ENCODE results near the gene LRWD1.

The LRWD1 gene

DNA sequence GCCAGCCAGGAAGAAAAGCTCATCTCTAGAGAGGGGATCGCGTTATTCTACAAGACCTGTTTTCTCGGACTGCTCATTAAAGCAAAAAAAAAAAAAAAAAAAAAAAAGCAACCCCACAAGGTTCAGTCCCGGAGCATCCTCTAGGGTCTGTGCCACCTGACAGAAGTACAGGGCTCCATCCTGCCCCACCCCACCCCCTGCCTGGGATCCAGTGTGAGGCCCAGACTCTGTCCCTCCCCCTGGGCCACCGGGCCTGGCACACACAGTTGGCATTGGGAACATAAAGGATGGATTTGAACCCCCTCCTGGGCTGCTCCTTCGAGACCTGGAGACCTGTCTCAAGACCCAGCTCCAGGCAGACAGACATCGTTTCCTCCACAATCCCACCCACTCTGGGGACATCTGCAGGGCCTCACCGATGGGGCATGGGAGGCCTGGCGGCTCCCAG lies 30.7 kb upstream of the LRWD1 start (continued):
- TF ChIP-seq, protein P1, sequence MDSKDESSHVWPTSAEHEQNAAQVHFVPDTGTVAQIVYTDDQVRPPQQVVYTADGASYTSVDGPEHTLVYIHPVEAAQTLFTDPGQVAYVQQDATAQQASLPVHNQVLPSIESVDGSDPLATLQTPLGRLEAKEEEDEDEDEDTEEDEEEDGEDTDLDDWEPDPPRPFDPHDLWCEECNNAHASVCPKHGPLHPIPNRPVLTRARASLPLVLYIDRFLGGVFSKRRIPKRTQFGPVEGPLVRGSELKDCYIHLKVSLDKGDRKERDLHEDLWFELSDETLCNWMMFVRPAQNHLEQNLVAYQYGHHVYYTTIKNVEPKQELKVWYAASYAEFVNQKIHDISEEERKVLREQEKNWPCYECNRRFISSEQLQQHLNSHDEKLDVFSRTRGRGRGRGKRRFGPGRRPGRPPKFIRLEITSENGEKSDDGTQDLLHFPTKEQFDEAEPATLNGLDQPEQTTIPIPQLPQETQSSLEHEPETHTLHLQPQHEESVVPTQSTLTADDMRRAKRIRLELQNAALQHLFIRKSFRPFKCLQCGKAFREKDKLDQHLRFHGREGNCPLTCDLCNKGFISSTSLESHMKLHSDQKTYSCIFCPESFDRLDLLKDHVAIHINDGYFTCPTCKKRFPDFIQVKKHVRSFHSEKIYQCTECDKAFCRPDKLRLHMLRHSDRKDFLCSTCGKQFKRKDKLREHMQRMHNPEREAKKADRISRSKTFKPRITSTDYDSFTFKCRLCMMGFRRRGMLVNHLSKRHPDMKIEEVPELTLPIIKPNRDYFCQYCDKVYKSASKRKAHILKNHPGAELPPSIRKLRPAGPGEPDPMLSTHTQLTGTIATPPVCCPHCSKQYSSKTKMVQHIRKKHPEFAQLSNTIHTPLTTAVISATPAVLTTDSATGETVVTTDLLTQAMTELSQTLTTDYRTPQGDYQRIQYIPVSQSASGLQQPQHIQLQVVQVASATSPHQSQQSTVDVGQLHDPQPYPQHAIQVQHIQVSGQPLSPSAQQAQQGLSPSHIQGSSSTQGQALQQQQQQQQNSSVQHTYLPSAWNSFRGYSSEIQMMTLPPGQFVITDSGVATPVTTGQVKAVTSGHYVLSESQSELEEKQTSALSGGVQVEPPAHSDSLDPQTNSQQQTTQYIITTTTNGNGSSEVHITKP (tag by site-specific recombination; IDR thresholded peaks at IDR 0.05) = peak; percentile 77
- TF ChIP-seq ZNF37A (tag by site-specific recombination; IDR thresholded peaks at IDR 0.05) (no peak), ZNF621 (tag by site-specific recombination; IDR thresholded peaks at IDR 0.05) (no peak), MEIS1 (CRISPR knock-in tag; IDR thresholded peaks at IDR 0.05; ENCODE audit: borderline replicate concordance) (no peak), ZXDB (tag by site-specific recombination; IDR thresholded peaks at IDR 0.05) (peak; percentile 6; the same call in 1 of the 2 replicates), KLF7 (tag by site-specific recombination; IDR thresholded peaks at IDR 0.05; ENCODE audit: borderline replicate concordance) (no peak), ZNF157 (tag by site-specific recombination; IDR thresholded peaks at IDR 0.05) (no peak), KLF8 (tag by site-specific recombination; IDR thresholded peaks at IDR 0.05) (no peak), GLIS2 (tag by site-specific recombination; IDR thresholded peaks at IDR 0.05) (0 out of 2 replicates have a peak, but pooled peaks have one; percentile 2), ZNF544 (tag by site-specific recombination; IDR thresholded peaks at IDR 0.05) (no peak)
- TF ChIP-seq, protein P2, sequence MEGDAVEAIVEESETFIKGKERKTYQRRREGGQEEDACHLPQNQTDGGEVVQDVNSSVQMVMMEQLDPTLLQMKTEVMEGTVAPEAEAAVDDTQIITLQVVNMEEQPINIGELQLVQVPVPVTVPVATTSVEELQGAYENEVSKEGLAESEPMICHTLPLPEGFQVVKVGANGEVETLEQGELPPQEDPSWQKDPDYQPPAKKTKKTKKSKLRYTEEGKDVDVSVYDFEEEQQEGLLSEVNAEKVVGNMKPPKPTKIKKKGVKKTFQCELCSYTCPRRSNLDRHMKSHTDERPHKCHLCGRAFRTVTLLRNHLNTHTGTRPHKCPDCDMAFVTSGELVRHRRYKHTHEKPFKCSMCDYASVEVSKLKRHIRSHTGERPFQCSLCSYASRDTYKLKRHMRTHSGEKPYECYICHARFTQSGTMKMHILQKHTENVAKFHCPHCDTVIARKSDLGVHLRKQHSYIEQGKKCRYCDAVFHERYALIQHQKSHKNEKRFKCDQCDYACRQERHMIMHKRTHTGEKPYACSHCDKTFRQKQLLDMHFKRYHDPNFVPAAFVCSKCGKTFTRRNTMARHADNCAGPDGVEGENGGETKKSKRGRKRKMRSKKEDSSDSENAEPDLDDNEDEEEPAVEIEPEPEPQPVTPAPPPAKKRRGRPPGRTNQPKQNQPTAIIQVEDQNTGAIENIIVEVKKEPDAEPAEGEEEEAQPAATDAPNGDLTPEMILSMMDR (tag by site-specific recombination; IDR thresholded peaks at IDR 0.05) = 0 out of 2 replicates have a peak, but pooled peaks have one; percentile 4

DNA sequence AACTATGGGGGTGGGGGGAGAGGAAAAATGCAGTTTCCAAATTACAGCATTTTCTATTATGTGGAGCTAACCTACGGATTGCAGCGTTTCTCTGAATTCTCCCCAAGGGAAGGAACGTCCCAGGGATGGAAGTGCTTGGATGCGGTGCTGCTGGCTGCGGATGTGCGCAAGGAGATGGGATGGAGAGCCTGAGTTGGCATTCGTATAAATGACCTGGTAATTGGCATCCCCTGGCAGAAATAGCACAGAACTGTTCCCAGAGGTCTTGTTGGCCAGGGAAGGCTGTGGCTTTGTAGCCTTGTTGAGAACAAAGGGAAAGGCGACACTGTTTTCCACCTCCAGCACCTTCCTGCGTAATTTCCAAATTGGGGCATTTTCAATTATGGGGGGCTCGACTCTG lies 28.7 kb upstream of the LRWD1 start:
- TF ChIP-seq TCF7L2 (IDR thresholded peaks at IDR 0.05; ENCODE audit: borderline replicate concordance, low read depth, low read length) (no peak), ZSCAN16 (tag by site-specific recombination; IDR thresholded peaks at IDR 0.05) (no peak), ZNF23 (tag by site-specific recombination; IDR thresholded peaks at IDR 0.05; ENCODE audit: borderline replicate concordance) (no peak), ZNF221 (tag by site-specific recombination; IDR thresholded peaks at IDR 0.05; ENCODE audit: borderline replicate concordance) (no peak), ZNF37A (tag by site-specific recombination; IDR thresholded peaks at IDR 0.05) (no peak), ZNF626 (tag by site-specific recombination; IDR thresholded peaks at IDR 0.05) (no peak)
- TF ChIP-seq, protein P3, sequence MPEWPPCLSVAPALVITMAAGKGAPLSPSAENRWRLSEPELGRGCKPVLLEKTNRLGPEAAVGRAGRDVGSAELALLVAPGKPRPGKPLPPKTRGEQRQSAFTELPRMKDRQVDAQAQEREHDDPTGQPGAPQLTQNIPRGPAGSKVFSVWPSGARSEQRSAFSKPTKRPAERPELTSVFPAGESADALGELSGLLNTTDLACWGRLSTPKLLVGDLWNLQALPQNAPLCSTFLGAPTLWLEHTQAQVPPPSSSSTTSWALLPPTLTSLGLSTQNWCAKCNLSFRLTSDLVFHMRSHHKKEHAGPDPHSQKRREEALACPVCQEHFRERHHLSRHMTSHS (tag by site-specific recombination; IDR thresholded peaks at IDR 0.05) = no peak
- TF ChIP-seq, protein P4, sequence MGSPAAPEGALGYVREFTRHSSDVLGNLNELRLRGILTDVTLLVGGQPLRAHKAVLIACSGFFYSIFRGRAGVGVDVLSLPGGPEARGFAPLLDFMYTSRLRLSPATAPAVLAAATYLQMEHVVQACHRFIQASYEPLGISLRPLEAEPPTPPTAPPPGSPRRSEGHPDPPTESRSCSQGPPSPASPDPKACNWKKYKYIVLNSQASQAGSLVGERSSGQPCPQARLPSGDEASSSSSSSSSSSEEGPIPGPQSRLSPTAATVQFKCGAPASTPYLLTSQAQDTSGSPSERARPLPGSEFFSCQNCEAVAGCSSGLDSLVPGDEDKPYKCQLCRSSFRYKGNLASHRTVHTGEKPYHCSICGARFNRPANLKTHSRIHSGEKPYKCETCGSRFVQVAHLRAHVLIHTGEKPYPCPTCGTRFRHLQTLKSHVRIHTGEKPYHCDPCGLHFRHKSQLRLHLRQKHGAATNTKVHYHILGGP (tag by site-specific recombination; IDR thresholded peaks at IDR 0.05) = no peak
- Histone ChIP-seq H3K4me1 (ENCODE audit: control insufficient read depth, insufficient read depth, low read length) (peaks cover 15% of the 10 kb centered on the region), H3K9me3 (ENCODE audit: control insufficient read depth, insufficient read depth, low read depth, low read length) (no peaks in the 10 kb centered on the region), H3K36me3 (ENCODE audit: control insufficient read depth in 2 of 2, insufficient read depth in 1 of 2, low read length in 2 of 2) (peaks cover 16 to 24% of the 10 kb centered on the region in 2 experiments; a peak in 2 of 3 replicates), H3K27ac (ENCODE audit: extremely low read depth, low read depth, low read length) (no peak overlapping the region), H3K4me3 (ENCODE audit: low read depth, low read length) (no peak overlapping the region)
- POLR2A ChIA-PET = no interaction called here
- CTCF ChIA-PET = no interaction called here
